ENCODE results near the gene DENND4B. TPM values are rescaled to one million over a fixed set of nuclear protein-coding genes. Genes with fewer than 3 reads are reported as not detected.
"Not testable (repeated sequence)": the region's sequence is repeated elsewhere in the genome, so short reads cannot be mapped to it uniquely, and the experiment has no call there.

DENND4B gene
- total RNA-seq, 1 donor from 2014 or later, result 128 TPM

- H3K9me3 Mint-ChIP-seq, result no peaks in the 10 kb centered on the region
- peaks cover 2% of the 10 kb centered on the region for H3K27me3 Mint-ChIP-seq
- intact Hi-C loops (cut with micrococcal nuclease), result loop anchor here (2.0 to 5.0 kb wide), 2 partner anchors 34 to 124 kb away; no protein-coding TSS in a partner anchor
- H3K4me1 Mint-ChIP-seq, result peaks cover 40% of the 10 kb centered on the region
- DNase-seq, result no peak
- peaks cover 22% of the 10 kb centered on the region for H3K36me3 Mint-ChIP-seq (ENCODE audit: low read depth)
- H3K4me3 Mint-ChIP-seq, result peak overlapping the region; percentile 86
- H3K27ac Mint-ChIP-seq, result peak overlapping the region; percentile 98
These were observed 25.3 kb downstream of the DENND4B start for GRCh38 chr1:153921080-153921802.

- H3K27ac Mint-ChIP-seq, result peak overlapping the region; percentile 98
- peak; percentile 79 for DNase-seq
- intact Hi-C loops (cut with micrococcal nuclease), result loop anchor here (1.0 to 5.0 kb wide), 3 partner anchors 33 to 123 kb away; no protein-coding TSS in a partner anchor
- no peaks in the 10 kb centered on the region for H3K9me3 Mint-ChIP-seq
- H3K4me3 Mint-ChIP-seq, result peak overlapping the region; percentile 86
- peaks cover 27% of the 10 kb centered on the region for H3K36me3 Mint-ChIP-seq (ENCODE audit: low read depth)
- peaks cover 2% of the 10 kb centered on the region for H3K27me3 Mint-ChIP-seq
- peaks cover 43% of the 10 kb centered on the region for H3K4me1 Mint-ChIP-seq
These were observed 26.4 kb downstream of the DENND4B start for GRCh38 chr1:153919876-153920852.

- Mint-ChIP-seq H3K27ac (no peak overlapping the region), H3K9me3 (no peaks in the 10 kb centered on the region), H3K36me3 (ENCODE audit: low read depth) (peaks cover 30% of the 10 kb centered on the region), H3K27me3 (no peaks in the 10 kb centered on the region), H3K4me1 (peaks cover 37% of the 10 kb centered on the region), H3K4me3 (no peak overlapping the region)
- no peak for DNase-seq
- intact Hi-C loops (cut with micrococcal nuclease), result no loop called here
These were observed 30.2 kb downstream of the DENND4B start for GRCh38 chr1:153916297-153916696.

GRCh38 chr1:153912349-153912748 lies 34.2 kb downstream of the DENND4B start:
- Mint-ChIP-seq H3K36me3 (ENCODE audit: low read depth) (peaks cover 27% of the 10 kb centered on the region), H3K27ac (no peak overlapping the region), H3K27me3 (no peaks in the 10 kb centered on the region), H3K4me1 (peaks cover 11% of the 10 kb centered on the region), H3K4me3 (no peak overlapping the region), H3K9me3 (no peaks in the 10 kb centered on the region)
- intact Hi-C loops (cut with micrococcal nuclease), result no loop called here
- no peak for DNase-seq

- intact Hi-C loops (cut with micrococcal nuclease); H3K4me3 Mint-ChIP-seq; DNase-seq; H3K27me3 Mint-ChIP-seq; H3K27ac Mint-ChIP-seq; H3K9me3 Mint-ChIP-seq: not testable (repeated sequence)
- Mint-ChIP-seq H3K36me3 (ENCODE audit: low read depth) (peaks cover 32% of the 10 kb centered on the region), H3K4me1 (peaks cover 13% of the 10 kb centered on the region)
These were observed 36.0 kb downstream of the DENND4B start for GRCh38 chr1:153910560-153910959.

GRCh38 chr1:153908071-153908470 lies 38.4 kb downstream of the DENND4B start:
- Mint-ChIP-seq H3K4me1 (peaks cover 15% of the 10 kb centered on the region), H3K27me3 (no peaks in the 10 kb centered on the region)

GRCh38 chr1:153907134-153907533 lies 39.4 kb downstream of the DENND4B start:
- intact Hi-C loops (cut with micrococcal nuclease), result no loop called here
- no peak overlapping the region for H3K27ac Mint-ChIP-seq
- no peaks in the 10 kb centered on the region for H3K27me3 Mint-ChIP-seq
- no peaks in the 10 kb centered on the region for H3K9me3 Mint-ChIP-seq
- DNase-seq, result no peak
- H3K36me3 Mint-ChIP-seq (ENCODE audit: low read depth), result peaks cover 27% of the 10 kb centered on the region
- peaks cover 15% of the 10 kb centered on the region for H3K4me1 Mint-ChIP-seq
- no peak overlapping the region for H3K4me3 Mint-ChIP-seq

More at GRCh38 chr1:153908071-153908470, 38.4 kb downstream of the DENND4B start:
- H3K9me3 Mint-ChIP-seq, result no peaks in the 10 kb centered on the region
- intact Hi-C loops (cut with micrococcal nuclease), result no loop called here
- H3K36me3 Mint-ChIP-seq (ENCODE audit: low read depth), result peaks cover 31% of the 10 kb centered on the region
- no peak overlapping the region for H3K27ac Mint-ChIP-seq
- H3K4me3 Mint-ChIP-seq, result no peak overlapping the region
- DNase-seq, result no peak

GRCh38 chr1:153906396-153906795 lies 40.1 kb downstream of the DENND4B start:
- Mint-ChIP-seq H3K4me1 (peaks cover 13% of the 10 kb centered on the region), H3K9me3 (no peaks in the 10 kb centered on the region)
- intact Hi-C loops (cut with micrococcal nuclease), result no loop called here

GRCh38 chr1:153905908-153906307 lies 40.6 kb downstream of the DENND4B start:
- DNase-seq; H3K9me3 Mint-ChIP-seq; intact Hi-C loops (cut with micrococcal nuclease); H3K27me3 Mint-ChIP-seq; H3K4me3 Mint-ChIP-seq: not testable (repeated sequence)
- H3K36me3 Mint-ChIP-seq (ENCODE audit: low read depth), result peaks cover 22% of the 10 kb centered on the region
- H3K27ac Mint-ChIP-seq, result peak overlapping the region; percentile 25
- H3K4me1 Mint-ChIP-seq, result peaks cover 10% of the 10 kb centered on the region

More at GRCh38 chr1:153906396-153906795, 40.1 kb downstream of the DENND4B start:
- H3K4me3 Mint-ChIP-seq, result no peak overlapping the region
- H3K36me3 Mint-ChIP-seq (ENCODE audit: low read depth), result peaks cover 24% of the 10 kb centered on the region
- H3K27me3 Mint-ChIP-seq, result no peaks in the 10 kb centered on the region
- H3K27ac Mint-ChIP-seq, result no peak overlapping the region
- DNase-seq, result no peak

GRCh38 chr1:153903841-153904455 lies 42.6 kb downstream of the DENND4B start:
- H3K4me1 Mint-ChIP-seq, result peaks cover 10% of the 10 kb centered on the region
- DNase-seq, result no peak
- no peaks in the 10 kb centered on the region for H3K9me3 Mint-ChIP-seq
- H3K27ac Mint-ChIP-seq, result no peak overlapping the region
- intact Hi-C loops (cut with micrococcal nuclease), result no loop called here
- no peaks in the 10 kb centered on the region for H3K27me3 Mint-ChIP-seq
- H3K36me3 Mint-ChIP-seq (ENCODE audit: low read depth), result peaks cover 26% of the 10 kb centered on the region
- H3K4me3 Mint-ChIP-seq, result no peak overlapping the region

GRCh38 chr1:153899509-153899908 lies 47.0 kb downstream of the DENND4B start:
- Mint-ChIP-seq H3K27me3 (no peaks in the 10 kb centered on the region), H3K4me1 (peaks cover 11% of the 10 kb centered on the region), H3K4me3 (no peak overlapping the region), H3K36me3 (ENCODE audit: low read depth) (peaks cover 19% of the 10 kb centered on the region), H3K9me3 (no peaks in the 10 kb centered on the region), H3K27ac (no peak overlapping the region)
- DNase-seq, result no peak
- intact Hi-C loops (cut with micrococcal nuclease), result no loop called here

GRCh38 chr1:153895866-153896265 lies 50.7 kb downstream of the DENND4B start:
- H3K27me3 Mint-ChIP-seq; DNase-seq; H3K4me3 Mint-ChIP-seq; intact Hi-C loops (cut with micrococcal nuclease); H3K9me3 Mint-ChIP-seq; H3K27ac Mint-ChIP-seq: not testable (repeated sequence)
- Mint-ChIP-seq H3K36me3 (ENCODE audit: low read depth) (peaks cover 24% of the 10 kb centered on the region), H3K4me1 (peaks cover 13% of the 10 kb centered on the region)

GRCh38 chr1:153891042-153891441 lies 55.5 kb downstream of the DENND4B start:
- H3K4me3 Mint-ChIP-seq; H3K9me3 Mint-ChIP-seq; H3K27me3 Mint-ChIP-seq; intact Hi-C loops (cut with micrococcal nuclease); DNase-seq: not testable (repeated sequence)
- peak overlapping the region; percentile 45 for H3K27ac Mint-ChIP-seq
- H3K36me3 Mint-ChIP-seq (ENCODE audit: low read depth), result peaks cover 27% of the 10 kb centered on the region
- H3K4me1 Mint-ChIP-seq, result peaks cover 24% of the 10 kb centered on the region
